ENCODE results near the gene POC5.

The POC5 gene

GRCh38 chr5:75637949-75638348, 79.3 kb downstream of the POC5 start:
- TF ChIP-seq EZH2phosphoT487 (IDR thresholded peaks at IDR 0.05; ENCODE audit: low read depth): no peak
- no peak for TF ChIP-seq CTCF (IDR thresholded peaks at IDR 0.05; ENCODE audit: low read depth, low read length)
- H3K4me3 ChIP-seq (ENCODE audit: low read length): no peak overlapping the region
- H3K4me1 ChIP-seq (ENCODE audit: low read length): no peaks in the 10 kb centered on the region
- no peak overlapping the region for H2AFZ ChIP-seq (ENCODE audit: low read depth, low read length)
- no peak overlapping the region for H3K27ac ChIP-seq (ENCODE audit: low read length)
- no peaks in the 10 kb centered on the region for H3K79me2 ChIP-seq (ENCODE audit: low read length)
- H3K27me3 ChIP-seq (ENCODE audit: low read depth, low read length): no peaks in the 10 kb centered on the region
- H3K4me2 ChIP-seq (ENCODE audit: low read length): no peak overlapping the region
- no peaks in the 10 kb centered on the region for H4K20me1 ChIP-seq (ENCODE audit: insufficient read depth, low read length)
- no peaks in the 10 kb centered on the region for H3K9me3 ChIP-seq (ENCODE audit: insufficient read depth, low read length)
- no peak overlapping the region for H3K9ac ChIP-seq (ENCODE audit: low read length)
- no peaks in the 10 kb centered on the region for H3K36me3 ChIP-seq (replicated peaks; ENCODE audit: low read depth, low read length)

- no peaks in the 10 kb centered on the region for H3K9me3 ChIP-seq (ENCODE audit: insufficient read depth, low read length)
- H3K79me2 ChIP-seq (ENCODE audit: low read length): no peaks in the 10 kb centered on the region
- H3K4me1 ChIP-seq (ENCODE audit: low read length): no peaks in the 10 kb centered on the region; the same call in 1 of the 2 replicates
- H2AFZ ChIP-seq (ENCODE audit: low read depth, low read length): no peak overlapping the region
- no peak overlapping the region for H3K4me2 ChIP-seq (ENCODE audit: low read length)
- TF ChIP-seq EZH2phosphoT487 (IDR thresholded peaks at IDR 0.05; ENCODE audit: low read depth): no peak
- TF ChIP-seq CTCF (IDR thresholded peaks at IDR 0.05; ENCODE audit: low read depth, low read length): no peak
- H3K27ac ChIP-seq (ENCODE audit: low read length): no peak overlapping the region
- H3K36me3 ChIP-seq (replicated peaks; ENCODE audit: low read depth, low read length): no peaks in the 10 kb centered on the region
- no peaks in the 10 kb centered on the region for H3K27me3 ChIP-seq (ENCODE audit: low read depth, low read length)
- H3K9ac ChIP-seq (ENCODE audit: low read length): no peak overlapping the region
- no peaks in the 10 kb centered on the region for H4K20me1 ChIP-seq (ENCODE audit: insufficient read depth, low read length)
- H3K4me3 ChIP-seq (ENCODE audit: low read length): no peak overlapping the region
Observed at GRCh38 chr5:75632321-75632720, 84.9 kb downstream of the POC5 start.

- TF ChIP-seq EZH2phosphoT487 (IDR thresholded peaks at IDR 0.05; ENCODE audit: low read depth): no peak
- TF ChIP-seq CTCF (IDR thresholded peaks at IDR 0.05; ENCODE audit: low read depth, low read length): no peak
- no peak overlapping the region for H3K27ac ChIP-seq (ENCODE audit: low read length)
- no peaks in the 10 kb centered on the region for H3K27me3 ChIP-seq (ENCODE audit: low read depth, low read length)
- no peak overlapping the region for H3K4me3 ChIP-seq (ENCODE audit: low read length)
- H4K20me1 ChIP-seq (ENCODE audit: insufficient read depth, low read length): no peaks in the 10 kb centered on the region
- no peak overlapping the region for H2AFZ ChIP-seq (ENCODE audit: low read depth, low read length)
- peaks cover 4% of the 10 kb centered on the region; the same call in 1 of the 2 replicates for H3K4me1 ChIP-seq (ENCODE audit: low read length)
- H3K36me3 ChIP-seq (replicated peaks; ENCODE audit: low read depth, low read length): no peaks in the 10 kb centered on the region
- H3K9me3 ChIP-seq (ENCODE audit: insufficient read depth, low read length): no peaks in the 10 kb centered on the region
- no peak overlapping the region for H3K9ac ChIP-seq (ENCODE audit: low read length)
- no peaks in the 10 kb centered on the region for H3K79me2 ChIP-seq (ENCODE audit: low read length)
- H3K4me2 ChIP-seq (ENCODE audit: low read length): no peak overlapping the region
Observed at GRCh38 chr5:75630875-75631274, 86.4 kb downstream of the POC5 start.

GRCh38 chr5:75627801-75628200, 89.4 kb downstream of the POC5 start:
- Histone ChIP-seq H3K9ac (ENCODE audit: low read length) (no peak overlapping the region), H3K27ac (ENCODE audit: low read length) (no peak overlapping the region), H2AFZ (ENCODE audit: low read depth, low read length) (no peak overlapping the region), H3K79me2 (ENCODE audit: low read length) (no peaks in the 10 kb centered on the region), H4K20me1 (ENCODE audit: insufficient read depth, low read length) (no peaks in the 10 kb centered on the region), H3K36me3 (replicated peaks; ENCODE audit: low read depth, low read length) (no peaks in the 10 kb centered on the region), H3K4me1 (ENCODE audit: low read length) (peaks cover 4% of the 10 kb centered on the region; the same call in 1 of the 2 replicates), H3K9me3 (ENCODE audit: insufficient read depth, low read length) (no peaks in the 10 kb centered on the region), H3K4me3 (ENCODE audit: low read length) (no peak overlapping the region), H3K4me2 (ENCODE audit: low read length) (no peak overlapping the region), H3K27me3 (ENCODE audit: low read depth, low read length) (no peaks in the 10 kb centered on the region)
- TF ChIP-seq EZH2phosphoT487 (IDR thresholded peaks at IDR 0.05; ENCODE audit: low read depth): no peak
- no peak for TF ChIP-seq CTCF (IDR thresholded peaks at IDR 0.05; ENCODE audit: low read depth, low read length)
